Stimulated activated naive CD8-positive, alpha-beta T cell treated with anti-CD3 and anti-CD28 coated beads, Interleukin-15, Interleukin-2, amounts not matched to agents 100 ng/mL and 50 ng/mL, for 24 hours (primary cell): ENCODE results near the gene PPIF.

ENCODE experiments used
- H3K27ac Mint-ChIP-seq: one replicate; pipeline ENCODE4 v1.8.0; 2021; ENCODE audit warnings: mild to moderate bottlenecking, mixed read lengths
- H3K27me3 Mint-ChIP-seq: one replicate; pipeline ENCODE4 v1.8.0; 2021; ENCODE audit warnings: mixed read lengths
- H3K36me3 Mint-ChIP-seq: one replicate; pipeline ENCODE4 v1.8.0; 2021; ENCODE audit warnings: low read depth, mixed read lengths
- H3K4me1 Mint-ChIP-seq: one replicate; pipeline ENCODE4 v1.8.0; 2021; ENCODE audit warnings: low read depth, mixed read lengths
- H3K4me3 Mint-ChIP-seq: one replicate; pipeline ENCODE4 v1.8.0; 2021; ENCODE audit warnings: mild to moderate bottlenecking, mixed read lengths
- H3K9me3 Mint-ChIP-seq: one replicate; pipeline ENCODE4 v1.8.0; 2021; ENCODE audit warnings: mixed read lengths

Gene PPIF

DNA sequence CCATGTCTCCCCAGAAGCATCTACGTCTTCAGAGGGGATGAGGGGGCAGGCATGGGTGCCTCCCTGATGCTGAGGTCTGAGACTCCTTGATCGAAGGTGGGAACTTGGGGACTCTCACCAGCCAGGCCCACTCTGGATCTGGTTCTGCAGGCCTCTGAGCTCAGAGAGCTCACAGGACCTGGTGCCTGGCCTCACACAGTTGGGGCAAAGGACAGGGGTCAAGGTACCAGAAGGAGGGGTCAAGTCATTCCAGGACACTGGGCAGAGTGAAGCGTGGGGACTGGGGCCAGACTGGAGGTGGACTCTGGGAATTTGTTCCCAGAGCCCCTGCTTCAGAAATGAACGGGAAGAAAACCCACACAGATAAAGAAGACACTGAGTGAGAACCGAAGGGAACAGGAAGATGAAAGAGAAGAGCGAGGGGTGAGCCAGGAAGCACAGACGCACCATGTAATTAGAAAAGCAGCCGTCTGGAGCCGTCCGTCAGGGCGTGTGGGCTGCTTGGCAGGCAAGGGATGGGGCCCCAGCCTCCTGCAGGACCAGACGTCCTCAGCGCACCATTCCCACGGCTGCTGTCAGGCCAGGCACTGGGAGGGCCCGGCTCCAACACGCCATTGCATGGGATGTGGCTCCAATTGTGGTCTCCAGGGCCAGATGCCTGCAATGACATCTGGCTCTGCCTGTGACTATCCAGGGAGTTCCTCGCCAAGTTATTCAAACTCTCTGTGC is 50.5 kb downstream of the PPIF start:
- no peaks in the 10 kb centered on the region for H3K9me3 Mint-ChIP-seq
- no peaks in the 10 kb centered on the region for H3K36me3 Mint-ChIP-seq
- H3K27ac Mint-ChIP-seq = no peak overlapping the region
- H3K27me3 Mint-ChIP-seq = no peaks in the 10 kb centered on the region
- H3K4me1 Mint-ChIP-seq = no peaks in the 10 kb centered on the region
- no peak overlapping the region for H3K4me3 Mint-ChIP-seq

DNA sequence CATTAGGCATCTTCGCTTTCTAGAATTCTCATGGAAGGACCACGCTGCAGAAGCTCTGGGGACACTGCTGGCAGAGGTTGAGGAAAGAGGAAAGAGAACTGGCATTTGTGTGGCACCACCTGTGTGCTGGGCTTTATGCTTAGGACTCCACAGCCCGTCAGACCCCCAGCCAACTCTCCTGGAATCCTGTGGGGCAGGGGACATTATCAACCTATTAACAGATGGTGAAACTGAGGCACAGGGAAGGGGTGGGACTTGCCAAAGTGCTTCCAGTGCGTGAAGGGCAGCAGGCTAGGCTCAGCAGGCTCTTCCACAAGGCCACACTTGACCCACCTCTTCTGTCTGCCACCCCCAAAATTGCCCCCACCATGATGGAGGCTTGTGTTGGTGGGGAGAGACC is 51.4 kb downstream of the PPIF start:
- H3K36me3 Mint-ChIP-seq = no peaks in the 10 kb centered on the region
- H3K9me3 Mint-ChIP-seq = no peaks in the 10 kb centered on the region
- no peak overlapping the region for H3K27ac Mint-ChIP-seq
- no peaks in the 10 kb centered on the region for H3K27me3 Mint-ChIP-seq
- no peak overlapping the region for H3K4me3 Mint-ChIP-seq
- no peaks in the 10 kb centered on the region for H3K4me1 Mint-ChIP-seq

DNA sequence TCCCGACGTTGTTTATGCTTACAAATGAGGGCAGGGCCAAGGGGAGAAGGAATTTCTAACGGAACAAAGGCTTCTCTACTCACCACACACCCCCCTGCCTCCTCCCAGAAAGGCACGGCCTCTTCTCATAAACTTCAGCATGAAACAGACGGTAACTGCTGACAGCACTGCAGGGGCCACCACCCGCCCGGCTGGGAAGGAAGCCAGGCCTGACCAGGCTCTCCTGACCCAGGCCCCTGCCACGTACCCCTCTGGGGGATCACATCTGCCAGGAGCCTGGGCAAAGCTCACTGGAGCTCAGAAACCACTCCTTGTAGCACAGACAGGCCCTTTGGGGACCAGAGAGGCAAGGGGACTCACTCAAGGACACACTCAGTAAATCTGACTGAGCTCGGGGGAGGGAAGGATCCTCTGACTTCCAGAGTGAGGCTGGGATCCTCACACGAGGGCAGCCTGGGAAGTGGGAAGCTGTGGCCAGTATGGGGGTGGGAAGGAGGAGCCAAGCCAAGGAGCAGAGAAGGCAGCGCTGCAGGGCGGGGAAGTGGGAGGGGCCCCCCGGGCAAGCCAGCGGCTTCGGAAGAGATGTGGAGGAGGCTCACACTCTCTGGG is 52.1 kb downstream of the PPIF start:
- Mint-ChIP-seq H3K4me1 (no peaks in the 10 kb centered on the region), H3K27ac (no peak overlapping the region), H3K36me3 (no peaks in the 10 kb centered on the region), H3K4me3 (no peak overlapping the region), H3K9me3 (no peaks in the 10 kb centered on the region), H3K27me3 (no peaks in the 10 kb centered on the region)

DNA sequence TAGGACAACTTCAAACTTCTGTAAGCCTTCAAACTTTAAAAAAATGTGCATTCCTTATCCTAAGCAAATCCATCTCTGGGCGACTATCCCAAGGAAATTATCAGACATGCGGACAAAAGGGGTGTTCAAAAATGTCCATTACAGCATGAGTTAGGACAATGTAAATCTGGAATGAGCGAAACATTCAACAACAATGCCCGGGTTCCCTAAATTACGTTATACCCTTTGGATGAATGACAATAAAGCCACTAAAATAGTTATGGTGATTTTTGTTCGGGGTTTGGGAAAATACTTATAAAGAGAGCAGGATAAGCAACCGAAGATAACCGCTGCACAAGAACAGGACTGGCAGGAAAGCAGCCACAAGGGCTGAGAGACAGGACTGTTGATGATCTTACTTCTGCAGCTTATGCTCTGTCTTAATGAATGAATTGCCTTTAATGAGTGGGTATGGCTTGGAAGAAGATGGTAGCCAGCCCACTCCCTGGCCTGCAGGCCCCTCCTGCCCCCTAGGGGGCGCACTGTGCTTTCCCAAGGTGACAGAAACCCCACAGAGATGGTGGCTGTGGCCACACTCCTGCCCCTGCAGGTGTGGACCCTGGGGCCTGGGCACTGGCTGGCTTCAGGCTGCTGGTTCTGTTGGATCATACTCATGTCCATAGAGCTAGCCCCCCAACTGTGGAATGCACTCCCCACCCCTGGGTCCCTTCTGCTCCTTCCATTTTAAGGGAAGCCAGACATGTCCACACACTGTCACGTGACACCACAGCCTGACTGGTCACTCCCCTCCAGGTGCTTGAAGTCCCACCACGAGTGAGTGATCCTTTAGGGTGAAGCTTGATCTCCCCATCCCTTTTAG is 53.1 kb downstream of the PPIF start:
- Mint-ChIP-seq H3K36me3 (no peaks in the 10 kb centered on the region), H3K27me3 (no peaks in the 10 kb centered on the region), H3K9me3 (no peaks in the 10 kb centered on the region), H3K4me3 (no peak overlapping the region), H3K27ac (no peak overlapping the region), H3K4me1 (no peaks in the 10 kb centered on the region)

DNA sequence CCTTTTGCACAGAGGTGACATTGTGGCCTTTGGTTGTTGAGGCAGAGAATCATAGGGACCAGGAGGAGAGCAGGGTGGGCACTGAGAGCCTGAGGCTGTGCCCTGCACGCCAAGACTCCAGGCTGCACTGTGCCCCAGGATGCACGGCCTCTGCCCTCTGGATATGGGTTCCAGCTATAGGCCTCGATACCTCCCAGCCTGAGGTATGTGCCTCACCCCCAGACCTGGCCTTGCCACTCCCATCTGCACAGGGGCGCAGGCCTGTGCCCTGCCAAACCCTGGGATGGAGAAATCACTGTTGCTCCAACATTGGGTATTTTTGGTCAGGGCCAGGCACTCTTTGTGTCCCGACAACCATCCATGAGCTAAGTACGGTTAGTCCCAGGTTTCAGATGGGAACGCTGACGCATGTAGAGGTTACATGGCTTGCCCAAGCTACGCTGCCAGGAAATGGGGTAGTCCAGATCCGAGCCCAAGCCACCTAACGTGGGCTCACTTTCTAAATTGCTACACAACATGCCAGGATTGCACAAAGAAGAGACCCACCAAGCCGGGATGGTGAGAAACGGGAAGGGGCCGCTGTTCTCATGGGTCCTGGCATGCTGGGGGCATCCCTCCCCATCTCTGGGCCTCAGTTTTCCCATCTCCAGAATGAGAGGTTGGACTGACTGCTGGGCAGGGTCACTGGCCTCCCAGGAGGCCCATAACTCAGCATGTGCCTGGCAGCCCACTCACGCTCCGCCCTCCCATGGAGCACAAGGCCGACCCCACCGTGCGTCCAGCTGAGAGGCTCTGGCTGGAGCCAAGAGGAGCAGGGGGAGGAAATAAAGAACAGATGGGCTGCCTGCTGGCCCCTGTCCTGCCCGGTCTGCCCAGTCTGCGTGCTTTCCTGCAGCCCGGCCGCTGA is 54.0 kb downstream of the PPIF start:
- no peaks in the 10 kb centered on the region for H3K36me3 Mint-ChIP-seq
- no peaks in the 10 kb centered on the region for H3K9me3 Mint-ChIP-seq
- no peak overlapping the region for H3K4me3 Mint-ChIP-seq
- H3K27me3 Mint-ChIP-seq = no peaks in the 10 kb centered on the region
- H3K27ac Mint-ChIP-seq = no peak overlapping the region
- H3K4me1 Mint-ChIP-seq = no peaks in the 10 kb centered on the region

DNA sequence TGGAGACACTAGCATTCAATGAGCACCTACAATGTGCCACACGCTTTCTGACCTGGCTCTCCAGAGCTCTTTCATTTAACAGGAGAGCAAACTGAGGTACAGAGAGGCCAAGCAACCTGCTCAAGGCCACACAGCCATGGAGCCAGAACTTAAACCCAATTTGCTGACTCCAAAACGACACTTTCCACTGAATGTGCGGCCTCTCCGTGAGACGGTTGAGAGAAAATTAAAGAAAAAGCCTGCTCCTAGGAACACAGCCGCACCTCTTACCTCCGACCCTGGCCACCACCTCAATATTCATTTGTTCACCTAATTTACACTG is 55.3 kb downstream of the PPIF start:
- H3K4me1 Mint-ChIP-seq = no peaks in the 10 kb centered on the region

DNA sequence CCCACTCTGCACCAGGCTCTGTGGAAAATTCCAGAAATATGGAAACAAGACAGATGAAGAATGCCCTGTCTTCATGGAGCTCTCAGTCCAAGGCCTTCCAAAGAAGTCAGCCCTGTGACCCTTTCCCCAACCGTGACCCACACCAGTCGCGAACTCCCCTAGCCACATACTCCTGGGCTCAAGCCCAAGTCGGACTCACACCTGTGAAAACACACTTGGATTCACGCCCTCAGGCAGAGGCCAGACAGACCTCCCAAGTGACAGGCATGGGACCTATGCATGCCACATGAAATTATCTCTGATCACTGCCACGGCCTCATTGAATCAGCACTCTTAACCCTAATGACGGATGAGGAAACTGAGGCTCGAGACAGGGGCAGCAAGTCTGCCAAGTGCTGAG is 55.7 kb downstream of the PPIF start:
- H3K27ac Mint-ChIP-seq = no peak overlapping the region
- H3K27me3 Mint-ChIP-seq = no peaks in the 10 kb centered on the region
- no peaks in the 10 kb centered on the region for H3K36me3 Mint-ChIP-seq
- no peaks in the 10 kb centered on the region for H3K9me3 Mint-ChIP-seq
- no peak overlapping the region for H3K4me3 Mint-ChIP-seq
- H3K4me1 Mint-ChIP-seq = no peaks in the 10 kb centered on the region

More for the DNA sequence above, 55.3 kb downstream of the PPIF start:
- H3K36me3 Mint-ChIP-seq = no peaks in the 10 kb centered on the region
- H3K27me3 Mint-ChIP-seq = no peaks in the 10 kb centered on the region
- H3K27ac Mint-ChIP-seq = no peak overlapping the region
- H3K9me3 Mint-ChIP-seq = no peaks in the 10 kb centered on the region
- H3K4me3 Mint-ChIP-seq = no peak overlapping the region

DNA sequence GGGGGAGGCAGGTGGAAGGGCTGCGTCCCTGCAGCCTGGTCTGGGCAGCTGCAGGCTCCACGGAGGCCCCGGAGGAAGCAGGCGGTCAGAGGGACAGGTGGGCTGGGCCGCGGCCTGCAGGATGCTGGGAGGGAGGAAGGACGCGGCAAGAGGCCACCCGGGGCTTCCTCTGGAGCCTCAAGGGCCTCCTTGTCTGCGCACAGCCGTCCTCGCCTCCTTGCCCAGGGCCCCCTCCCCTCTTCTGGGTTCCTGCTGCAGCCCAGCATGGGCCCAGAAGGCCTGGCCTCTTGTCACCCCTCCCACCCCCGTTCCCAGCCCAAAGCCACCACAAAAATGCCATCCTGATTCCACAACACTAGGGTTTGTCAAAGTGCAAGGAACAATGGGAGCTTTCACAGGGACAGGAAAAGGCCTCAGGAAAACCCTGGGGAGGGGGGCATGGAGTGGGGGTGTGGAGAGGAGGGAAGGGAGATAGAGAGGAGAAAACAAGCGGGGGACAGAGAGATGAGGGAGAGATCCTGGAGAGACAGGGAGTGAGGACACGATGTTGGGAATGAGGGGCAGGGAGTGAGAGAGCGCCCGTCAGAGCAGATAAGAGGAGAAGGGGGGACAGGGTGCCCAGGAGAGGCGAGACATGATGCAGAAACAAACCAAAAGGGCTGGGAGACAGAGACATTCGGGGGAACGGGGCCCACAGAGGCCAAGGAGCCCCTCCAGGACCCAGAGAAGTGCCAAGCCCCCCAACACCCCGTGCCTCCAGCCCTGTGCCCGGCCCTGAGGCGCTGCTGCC is 56.4 kb downstream of the PPIF start:
- Mint-ChIP-seq H3K9me3 (no peaks in the 10 kb centered on the region), H3K27me3 (no peaks in the 10 kb centered on the region), H3K27ac (no peak overlapping the region), H3K36me3 (no peaks in the 10 kb centered on the region), H3K4me3 (no peak overlapping the region), H3K4me1 (no peaks in the 10 kb centered on the region)

DNA sequence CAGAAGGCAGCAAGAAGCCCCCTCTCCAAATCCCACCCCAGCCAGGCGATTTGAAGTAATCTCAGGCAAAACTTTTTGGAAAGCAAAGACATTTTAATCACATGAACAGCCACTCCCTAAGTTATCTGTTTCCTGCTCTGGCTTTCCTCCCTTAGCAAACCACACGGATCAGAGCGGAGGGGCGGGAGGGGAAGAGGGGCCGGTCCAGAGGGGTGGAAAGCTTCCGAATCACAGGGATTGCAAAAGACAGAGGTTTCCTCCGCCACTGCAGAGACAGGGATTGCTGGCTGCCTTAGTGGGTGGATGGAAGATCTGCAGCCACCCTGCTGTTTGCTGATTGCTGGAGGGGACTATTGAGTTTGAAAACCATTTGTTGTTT is 57.0 kb downstream of the PPIF start:
- Mint-ChIP-seq H3K36me3 (no peaks in the 10 kb centered on the region), H3K27me3 (no peaks in the 10 kb centered on the region), H3K9me3 (no peaks in the 10 kb centered on the region), H3K4me3 (no peak overlapping the region), H3K27ac (no peak overlapping the region), H3K4me1 (no peaks in the 10 kb centered on the region)

DNA sequence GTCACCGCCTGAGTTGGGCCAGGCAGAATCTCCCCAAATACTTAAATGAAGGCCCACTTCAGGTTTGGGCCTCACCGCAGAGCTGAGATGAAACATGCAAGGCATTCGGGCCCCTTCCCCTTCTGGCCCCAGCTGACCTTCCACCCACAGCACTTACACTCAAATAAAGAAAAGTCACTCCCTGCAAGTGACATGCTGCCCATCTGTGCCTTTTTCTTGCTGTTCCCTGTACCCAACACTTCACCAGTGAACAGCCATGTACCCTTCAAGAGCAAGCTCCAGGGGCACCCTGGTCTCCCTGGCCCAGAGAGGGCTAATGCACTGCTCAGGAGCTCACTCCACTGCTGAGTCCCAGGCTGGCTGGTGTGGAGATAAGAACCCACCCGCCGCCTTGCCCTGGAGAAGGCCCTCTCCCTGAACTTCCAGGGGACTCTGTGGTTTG is 57.4 kb downstream of the PPIF start:
- Mint-ChIP-seq H3K4me3 (no peak overlapping the region), H3K27ac (no peak overlapping the region), H3K27me3 (no peaks in the 10 kb centered on the region), H3K36me3 (no peaks in the 10 kb centered on the region), H3K9me3 (no peaks in the 10 kb centered on the region), H3K4me1 (no peaks in the 10 kb centered on the region)
